Measurements from ENCODE around the gene DRC7. TPM values are rescaled to one million over a fixed set of nuclear protein-coding genes. Genes with fewer than 3 reads are reported as not detected.
"Not testable (repeated sequence)": the region's sequence is repeated elsewhere in the genome, so short reads cannot be mapped to it uniquely, and the experiment has no call there.

The DRC7 gene
- total RNA-seq, 1 experiment from 2014 or later = not detected

- Mint-ChIP-seq H3K4me1 (ENCODE audit: insufficient read depth, unreplicated experiment) (peaks cover 13% of the 10 kb centered on the region), H3K27me3 (ENCODE audit: insufficient read depth, unreplicated experiment) (no peaks in the 10 kb centered on the region), H3K4me3 (ENCODE audit: unreplicated experiment) (no peak overlapping the region), H3K27ac (ENCODE audit: low read depth, unreplicated experiment) (no peak overlapping the region), H3K36me3 (ENCODE audit: insufficient read depth, unreplicated experiment) (peaks cover 39% of the 10 kb centered on the region), H3K9me3 (ENCODE audit: unreplicated experiment) (no peaks in the 10 kb centered on the region)
- no TSS peak for BruUV-seq (replicated peaks)
- no peak for DNase-seq (ENCODE audit: unreplicated experiment)
- TF ChIP-seq, protein P1, sequence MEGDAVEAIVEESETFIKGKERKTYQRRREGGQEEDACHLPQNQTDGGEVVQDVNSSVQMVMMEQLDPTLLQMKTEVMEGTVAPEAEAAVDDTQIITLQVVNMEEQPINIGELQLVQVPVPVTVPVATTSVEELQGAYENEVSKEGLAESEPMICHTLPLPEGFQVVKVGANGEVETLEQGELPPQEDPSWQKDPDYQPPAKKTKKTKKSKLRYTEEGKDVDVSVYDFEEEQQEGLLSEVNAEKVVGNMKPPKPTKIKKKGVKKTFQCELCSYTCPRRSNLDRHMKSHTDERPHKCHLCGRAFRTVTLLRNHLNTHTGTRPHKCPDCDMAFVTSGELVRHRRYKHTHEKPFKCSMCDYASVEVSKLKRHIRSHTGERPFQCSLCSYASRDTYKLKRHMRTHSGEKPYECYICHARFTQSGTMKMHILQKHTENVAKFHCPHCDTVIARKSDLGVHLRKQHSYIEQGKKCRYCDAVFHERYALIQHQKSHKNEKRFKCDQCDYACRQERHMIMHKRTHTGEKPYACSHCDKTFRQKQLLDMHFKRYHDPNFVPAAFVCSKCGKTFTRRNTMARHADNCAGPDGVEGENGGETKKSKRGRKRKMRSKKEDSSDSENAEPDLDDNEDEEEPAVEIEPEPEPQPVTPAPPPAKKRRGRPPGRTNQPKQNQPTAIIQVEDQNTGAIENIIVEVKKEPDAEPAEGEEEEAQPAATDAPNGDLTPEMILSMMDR (IDR thresholded peaks at IDR 0.05; ENCODE audit: unreplicated experiment) = no peak
- POLR2A ChIA-PET = interaction anchor here (0.6 kb wide), 1 partner anchor 1302 kb away, joined by 3 read pairs; no protein-coding TSS in a partner anchor
- intact Hi-C loops (cut with micrococcal nuclease) = no loop called here
- CTCF ChIA-PET = interaction anchor here (0.6 to 2.2 kb wide), 3 partner anchors 18 to 31 kb away, joined by 3 to 7 read pairs (median 6); no protein-coding TSS in a partner anchor
Observed at GRCh38 chr16:57775661-57776469, 81.3 kb downstream of the DRC7 start.

DNA sequence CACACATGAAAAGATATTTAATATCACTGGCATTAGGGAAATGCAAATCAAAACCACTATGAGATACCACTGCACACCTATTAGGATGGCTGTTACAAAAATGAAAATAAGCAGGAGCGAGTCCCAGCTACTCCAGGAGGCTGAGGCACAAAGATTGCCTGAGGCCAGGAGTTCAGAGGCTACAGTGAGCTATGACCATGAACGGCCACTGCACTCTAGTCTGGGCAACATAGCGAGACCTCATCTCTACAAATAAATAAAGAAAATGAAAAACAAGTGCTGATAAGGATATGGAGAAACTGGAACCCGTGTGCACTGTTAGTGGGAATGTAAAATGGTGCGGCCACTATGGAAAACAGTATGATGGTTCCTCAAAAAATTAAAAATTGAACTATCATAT is 84.1 kb downstream of the DRC7 start:
- Mint-ChIP-seq H3K4me3 (ENCODE audit: unreplicated experiment) (no peak overlapping the region), H3K9me3 (ENCODE audit: unreplicated experiment) (no peaks in the 10 kb centered on the region), H3K4me1 (ENCODE audit: insufficient read depth, unreplicated experiment) (peaks cover 23% of the 10 kb centered on the region), H3K36me3 (ENCODE audit: insufficient read depth, unreplicated experiment) (peaks cover 46% of the 10 kb centered on the region), H3K27me3 (ENCODE audit: insufficient read depth, unreplicated experiment) (no peaks in the 10 kb centered on the region), H3K27ac (ENCODE audit: low read depth, unreplicated experiment) (no peak overlapping the region)
- no TSS peak for BruUV-seq (replicated peaks)
- intact Hi-C loops (cut with micrococcal nuclease) = no loop called here
- POLR2A ChIA-PET = no interaction called here
- TF ChIP-seq, protein P1 (IDR thresholded peaks at IDR 0.05; ENCODE audit: unreplicated experiment) = no peak
- CTCF ChIA-PET = interaction anchor here (0.9 to 1.6 kb wide), 2 partner anchors 16 to 85 kb away, joined by 3 to 5 read pairs; no protein-coding TSS in a partner anchor
- DNase-seq (ENCODE audit: unreplicated experiment) = no peak

DNA sequence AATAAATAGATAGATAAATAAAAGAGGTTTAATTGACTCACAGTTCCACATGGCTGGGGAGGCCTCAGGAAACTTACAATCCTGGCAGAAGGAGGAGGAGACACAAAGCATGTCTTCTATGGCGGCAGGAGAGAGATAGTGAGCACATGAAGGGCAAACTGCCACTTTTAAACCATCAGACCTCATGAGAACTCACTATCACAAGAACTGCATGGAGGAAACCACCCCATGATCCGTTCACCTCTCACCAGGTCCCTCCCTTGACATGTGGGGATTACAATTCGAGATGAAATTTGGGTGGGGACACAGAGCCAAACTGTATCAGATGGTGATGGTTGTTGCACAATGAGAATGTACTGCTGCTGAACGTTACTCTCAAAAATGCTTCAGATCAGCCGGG is 85.2 kb downstream of the DRC7 start:
- H3K4me3 Mint-ChIP-seq (ENCODE audit: unreplicated experiment); BruUV-seq (replicated peaks); CTCF ChIA-PET; H3K9me3 Mint-ChIP-seq (ENCODE audit: unreplicated experiment); H3K27ac Mint-ChIP-seq (ENCODE audit: low read depth, unreplicated experiment); DNase-seq (ENCODE audit: unreplicated experiment); H3K27me3 Mint-ChIP-seq (ENCODE audit: insufficient read depth, unreplicated experiment); intact Hi-C loops (cut with micrococcal nuclease); POLR2A ChIA-PET: not testable (repeated sequence)
- H3K36me3 Mint-ChIP-seq (ENCODE audit: insufficient read depth, unreplicated experiment) = peaks cover 36% of the 10 kb centered on the region
- H3K4me1 Mint-ChIP-seq (ENCODE audit: insufficient read depth, unreplicated experiment) = peaks cover 23% of the 10 kb centered on the region

- intact Hi-C loops (cut with micrococcal nuclease) = no loop called here
Observed at GRCh38 chr16:57781349-57781740, 86.7 kb downstream of the DRC7 start.

More at GRCh38 chr16:57781349-57781740, 86.7 kb downstream of the DRC7 start:
- CTCF ChIA-PET = interaction anchor here (0.6 to 2.8 kb wide), 2 partner anchors 82 to 219 kb away, joined by 3 to 19 read pairs; partner anchors contain the start of gene ZNF319
- no peak overlapping the region for H3K27ac Mint-ChIP-seq (ENCODE audit: low read depth, unreplicated experiment)
- no peaks in the 10 kb centered on the region for H3K27me3 Mint-ChIP-seq (ENCODE audit: insufficient read depth, unreplicated experiment)
- DNase-seq (ENCODE audit: unreplicated experiment) = no peak
- no peak overlapping the region for H3K4me3 Mint-ChIP-seq (ENCODE audit: unreplicated experiment)
- H3K36me3 Mint-ChIP-seq (ENCODE audit: insufficient read depth, unreplicated experiment) = peaks cover 30% of the 10 kb centered on the region
- BruUV-seq (replicated peaks) = no TSS peak
- peaks cover 23% of the 10 kb centered on the region for H3K4me1 Mint-ChIP-seq (ENCODE audit: insufficient read depth, unreplicated experiment)
- POLR2A ChIA-PET = interaction anchor here (0.6 to 2.2 kb wide), 2 partner anchors 12 to 242 kb away, joined by 3 to 6 read pairs; no protein-coding TSS in a partner anchor
- H3K9me3 Mint-ChIP-seq (ENCODE audit: unreplicated experiment) = no peaks in the 10 kb centered on the region
- TF ChIP-seq, protein P1 (IDR thresholded peaks at IDR 0.05; ENCODE audit: unreplicated experiment) = no peak

Small RNA genes within 50 kb of the gene (microRNA-seq; reads per million reads assigned to microRNA genes)
- not detected for gene MIR6772

Other genes with a start within 250 kb of the DRC7 start
- 99.9 and 105 TPM in 2 replicates for gene CIAPIN1, start 247.4 kb upstream of the DRC7 start, total RNA-seq (2022)
- 72.5 and 80.8 TPM in 2 replicates for gene COQ9, start 247.3 kb upstream of the DRC7 start, total RNA-seq (2022)
- gene POLR2C, start 232.1 kb upstream of the DRC7 start, total RNA-seq (2022) = 43.3 and 44.8 TPM in 2 replicates
- 6.4 and 7.5 TPM in 2 replicates for gene DOK4, start 208.3 kb upstream of the DRC7 start, total RNA-seq (2022)
- gene CCDC102A, start 158.2 kb upstream of the DRC7 start, total RNA-seq (2022) = 3.8 and 4.1 TPM in 2 replicates
- gene ADGRG5, start 152.2 kb upstream of the DRC7 start, total RNA-seq (2022) = not detected in 2 replicates
- gene ADGRG1, start 66.2 kb upstream of the DRC7 start, total RNA-seq (2022) = 10.1 and 10.2 TPM in 2 replicates
- not detected in 2 replicates for gene ADGRG3, start 26.5 kb upstream of the DRC7 start, total RNA-seq (2022)
- gene KATNB1, start 41.0 kb downstream of the DRC7 start, total RNA-seq (2022) = 22.7 and 30.6 TPM in 2 replicates
- 97.1 and 120 TPM in 2 replicates for gene KIFC3, start 107.7 kb downstream of the DRC7 start, total RNA-seq (2022)

All from MCF 10A (cell line).